BE2C (cell line): ENCODE results near the gene VWA7.

Experiments used
- DNase-seq: peaks from one replicate; pipeline ENCODE4 v3.0.0-alpha.2; 2020
- H3K27me3 ChIP-seq: fragments of 250-450 bp; sonication (Bioruptor Pico); 2 replicates; pipeline ENCODE4 v1.5.1; 2020; ENCODE audit warnings: mild to moderate bottlenecking
- H3K36me3 ChIP-seq: fragments of 250-450 bp; sonication (Bioruptor Pico); 2 replicates; pipeline ENCODE4 v1.5.1; 2020; ENCODE audit warnings: mild to moderate bottlenecking
- H3K4me1 ChIP-seq: fragments of 250-450 bp; sonication (Bioruptor Pico); 2 replicates; pipeline ENCODE4 v1.5.1; 2020
- H3K4me3 ChIP-seq: 2 replicates; pipeline ENCODE4 v1.5.1; 2011; ENCODE audit warnings: low read depth, low read length
- H3K9me3 ChIP-seq: fragments of 250-450 bp; sonication (Bioruptor Pico); 2 replicates; pipeline ENCODE4 v1.5.1; 2020
- TF ChIP-seq, protein P1 (sequence below): IDR thresholded peaks from 2 replicates; pipeline ENCODE4 v1.5.1; 2012; ENCODE audit warnings: mild to moderate bottlenecking, low read depth, low read length

VWA7 gene

DNA sequence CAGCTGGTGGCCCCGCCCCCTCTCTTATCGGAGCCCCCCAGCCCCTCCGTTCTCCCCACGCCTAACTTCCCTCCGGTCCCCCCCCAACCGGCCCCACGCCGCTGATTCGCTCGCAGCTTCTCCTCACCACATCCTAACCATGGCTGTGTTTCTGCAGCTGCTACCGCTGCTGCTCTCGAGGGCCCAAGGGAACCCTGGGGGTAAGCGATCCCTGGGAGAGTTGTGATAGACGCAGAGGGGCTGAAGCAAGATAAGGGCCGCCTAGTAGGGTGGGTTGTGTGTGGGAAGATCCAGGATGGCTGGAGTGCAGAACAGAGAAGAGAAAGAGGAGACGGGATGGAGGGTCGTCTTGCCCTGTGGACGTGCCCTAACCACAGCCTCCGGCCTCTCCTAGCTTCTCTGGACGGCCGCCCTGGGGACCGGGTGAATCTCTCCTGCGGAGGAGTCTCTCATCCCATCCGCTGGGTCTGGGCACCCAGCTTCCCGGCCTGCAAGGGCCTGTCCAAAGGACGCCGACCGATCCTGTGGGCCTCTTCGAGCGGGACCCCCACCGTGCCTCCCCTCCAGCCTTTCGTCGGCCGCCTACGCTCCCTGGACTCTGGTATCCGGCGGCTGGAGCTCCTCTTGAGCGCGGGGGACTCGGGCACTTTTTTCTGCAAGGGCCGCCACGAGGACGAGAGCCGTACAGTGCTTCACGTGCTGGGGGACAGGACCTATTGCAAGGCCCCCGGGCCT, 53.7 kb downstream of the VWA7 start, which contains the start of gene MPIG6B:
Gene MPIG6B (plus strand): TSS at position 129 of the 735 bp plus-strand sequence. CDS start 11 bp downstream, at position 140.
- no peaks in the 10 kb centered on the region for H3K27me3 ChIP-seq
- no peaks in the 10 kb centered on the region for H3K9me3 ChIP-seq
- H3K36me3 ChIP-seq = no peaks in the 10 kb centered on the region
- no peaks in the 10 kb centered on the region; the same call in 1 of the 2 replicates for H3K4me1 ChIP-seq
- peak; percentile 36 for DNase-seq
- no peak within 1 kb of the TSS for H3K4me3 ChIP-seq
- TF ChIP-seq, protein P1, sequence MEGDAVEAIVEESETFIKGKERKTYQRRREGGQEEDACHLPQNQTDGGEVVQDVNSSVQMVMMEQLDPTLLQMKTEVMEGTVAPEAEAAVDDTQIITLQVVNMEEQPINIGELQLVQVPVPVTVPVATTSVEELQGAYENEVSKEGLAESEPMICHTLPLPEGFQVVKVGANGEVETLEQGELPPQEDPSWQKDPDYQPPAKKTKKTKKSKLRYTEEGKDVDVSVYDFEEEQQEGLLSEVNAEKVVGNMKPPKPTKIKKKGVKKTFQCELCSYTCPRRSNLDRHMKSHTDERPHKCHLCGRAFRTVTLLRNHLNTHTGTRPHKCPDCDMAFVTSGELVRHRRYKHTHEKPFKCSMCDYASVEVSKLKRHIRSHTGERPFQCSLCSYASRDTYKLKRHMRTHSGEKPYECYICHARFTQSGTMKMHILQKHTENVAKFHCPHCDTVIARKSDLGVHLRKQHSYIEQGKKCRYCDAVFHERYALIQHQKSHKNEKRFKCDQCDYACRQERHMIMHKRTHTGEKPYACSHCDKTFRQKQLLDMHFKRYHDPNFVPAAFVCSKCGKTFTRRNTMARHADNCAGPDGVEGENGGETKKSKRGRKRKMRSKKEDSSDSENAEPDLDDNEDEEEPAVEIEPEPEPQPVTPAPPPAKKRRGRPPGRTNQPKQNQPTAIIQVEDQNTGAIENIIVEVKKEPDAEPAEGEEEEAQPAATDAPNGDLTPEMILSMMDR = no peak

- no peaks in the 10 kb centered on the region for H3K36me3 ChIP-seq
- no peaks in the 10 kb centered on the region; the same call in 1 of the 2 replicates for H3K4me1 ChIP-seq
- no peaks in the 10 kb centered on the region for H3K9me3 ChIP-seq
- TF ChIP-seq, protein P1 = no peak
- H3K4me3 ChIP-seq = no peak overlapping the region
- H3K27me3 ChIP-seq = no peaks in the 10 kb centered on the region
- DNase-seq = no peak
Measured at GRCh38 chr6:31722173-31722572, 55.0 kb downstream of the VWA7 start.

GRCh38 chr6:31721351-31722020, 55.6 kb downstream of the VWA7 start, which contains the start of gene LY6G6C:
Gene LY6G6C (minus strand): TSS chr6:31721746. CDS start chr6:31721679, 67 bp downstream.
- no peaks in the 10 kb centered on the region for H3K27me3 ChIP-seq
- no peak for DNase-seq
- no peak within 1 kb of the TSS for H3K4me3 ChIP-seq
- no peaks in the 10 kb centered on the region for H3K36me3 ChIP-seq
- no peaks in the 10 kb centered on the region; the same call in 1 of the 2 replicates for H3K4me1 ChIP-seq
- no peaks in the 10 kb centered on the region for H3K9me3 ChIP-seq
- TF ChIP-seq, protein P1 = no peak

GRCh38 chr6:31720196-31720770, 56.8 kb downstream of the VWA7 start:
- no peak for DNase-seq
- no peak overlapping the region for H3K4me3 ChIP-seq
- TF ChIP-seq, protein P1 = no peak
- no peaks in the 10 kb centered on the region for H3K36me3 ChIP-seq
- H3K27me3 ChIP-seq = no peaks in the 10 kb centered on the region
- H3K4me1 ChIP-seq = no peaks in the 10 kb centered on the region; the same call in 1 of the 2 replicates
- H3K9me3 ChIP-seq = no peaks in the 10 kb centered on the region

GRCh38 chr6:31719001-31719400, 58.1 kb downstream of the VWA7 start:
- TF ChIP-seq, protein P1 = no peak
- DNase-seq = no peak
- Histone ChIP-seq H3K4me1 (no peaks in the 10 kb centered on the region; the same call in 1 of the 2 replicates), H3K9me3 (no peaks in the 10 kb centered on the region), H3K27me3 (no peaks in the 10 kb centered on the region), H3K36me3 (no peaks in the 10 kb centered on the region), H3K4me3 (no peak overlapping the region)
